Bone marrow (tissue), 2 donors: ENCODE measurements around the gene AGPAT2.
A peak's percentile ranks its signal among the peaks of the same experiment; 100 is the strongest.

Source experiments
- DNase-seq, 2 donors: peaks; one replicate each; lab custom pipeline; 2025; lab: John Stamatoyannopoulos, UW

AGPAT2 gene

DNA sequence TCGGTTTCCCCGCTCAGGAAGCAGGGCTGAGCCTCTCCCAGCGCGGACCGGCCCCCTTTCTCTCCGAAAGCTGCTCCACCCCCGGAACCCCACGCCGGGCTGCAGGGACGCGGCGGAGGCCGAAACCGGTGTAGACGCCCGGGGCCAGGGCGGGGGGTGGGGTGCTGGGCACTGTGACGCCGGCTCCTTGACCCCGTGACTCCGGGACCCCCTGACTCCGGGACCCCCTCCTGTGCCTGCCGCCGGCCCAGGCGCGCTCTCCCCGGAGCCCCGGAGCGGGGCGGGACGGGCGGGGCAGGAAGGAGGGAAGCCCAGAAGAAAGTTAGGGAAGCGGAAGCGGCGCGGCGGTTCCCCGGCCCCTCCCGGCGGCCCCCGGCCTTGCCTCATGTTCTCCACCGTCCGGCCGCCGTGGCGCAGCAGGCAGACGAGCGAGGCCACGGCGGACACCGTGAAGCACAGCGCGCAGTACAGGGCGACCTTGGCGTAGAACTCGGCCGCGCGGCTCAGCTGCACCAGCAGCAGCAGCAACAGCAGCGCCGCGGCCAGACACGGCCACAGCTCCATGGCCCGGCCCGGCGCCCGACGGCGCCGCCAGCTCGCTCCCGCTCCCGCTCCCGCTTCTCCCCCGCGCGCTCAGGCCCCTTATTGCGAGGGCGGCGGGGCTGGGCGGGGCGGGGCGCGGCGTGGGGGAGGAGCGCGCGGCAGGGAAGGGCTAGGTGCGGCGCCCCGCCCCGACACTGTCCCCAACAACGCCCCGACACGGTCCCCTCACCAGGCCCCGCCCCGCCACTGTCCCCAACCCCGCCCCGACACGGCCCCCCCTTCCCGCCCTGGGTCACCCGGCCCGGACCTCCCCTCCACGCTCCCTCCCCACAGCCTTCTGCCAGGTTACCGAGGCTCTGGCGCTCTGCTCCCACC lies at the start of gene AGPAT2:
AGPAT2 (minus strand) TSS at position 664 of the 918 bp plus-strand sequence; CDS start at position 564, 100 bp downstream.
- DNase-seq, result peak; percentile 36 to 70

DNA sequence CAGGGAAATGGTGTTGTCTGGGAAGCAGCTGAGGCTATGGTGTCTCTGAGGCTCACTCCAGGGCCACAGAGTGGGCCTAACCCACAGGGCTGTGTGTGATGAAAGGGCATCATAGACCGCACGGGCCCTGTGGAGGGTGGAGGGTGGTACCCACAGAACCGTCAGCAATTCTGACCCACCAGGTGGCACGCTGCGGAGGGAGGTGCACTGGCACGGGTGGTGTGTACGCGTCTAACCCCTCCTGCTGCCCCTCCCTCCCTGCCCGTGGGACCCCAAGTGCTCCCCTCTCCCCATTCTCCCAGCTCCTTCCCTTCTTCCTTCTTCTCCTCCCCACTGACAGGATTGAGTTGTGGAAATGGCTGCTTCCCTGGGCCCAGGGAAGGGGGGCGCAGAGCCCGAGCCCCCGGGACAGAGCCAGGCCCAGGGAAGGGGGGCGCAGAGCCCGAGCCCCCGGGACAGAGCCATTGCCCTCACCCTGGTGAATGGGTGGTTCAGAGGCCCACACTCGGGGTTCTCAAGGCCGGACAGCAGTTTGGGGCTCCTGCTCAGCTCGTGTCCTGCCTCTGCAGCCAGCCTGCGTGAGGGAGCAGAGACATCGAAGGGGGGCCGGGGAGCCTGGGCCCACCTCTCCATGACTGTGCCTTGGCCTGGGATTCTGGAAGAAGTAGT lies 48.7 kb upstream of the AGPAT2 start:
- DNase-seq, result no peak

DNA sequence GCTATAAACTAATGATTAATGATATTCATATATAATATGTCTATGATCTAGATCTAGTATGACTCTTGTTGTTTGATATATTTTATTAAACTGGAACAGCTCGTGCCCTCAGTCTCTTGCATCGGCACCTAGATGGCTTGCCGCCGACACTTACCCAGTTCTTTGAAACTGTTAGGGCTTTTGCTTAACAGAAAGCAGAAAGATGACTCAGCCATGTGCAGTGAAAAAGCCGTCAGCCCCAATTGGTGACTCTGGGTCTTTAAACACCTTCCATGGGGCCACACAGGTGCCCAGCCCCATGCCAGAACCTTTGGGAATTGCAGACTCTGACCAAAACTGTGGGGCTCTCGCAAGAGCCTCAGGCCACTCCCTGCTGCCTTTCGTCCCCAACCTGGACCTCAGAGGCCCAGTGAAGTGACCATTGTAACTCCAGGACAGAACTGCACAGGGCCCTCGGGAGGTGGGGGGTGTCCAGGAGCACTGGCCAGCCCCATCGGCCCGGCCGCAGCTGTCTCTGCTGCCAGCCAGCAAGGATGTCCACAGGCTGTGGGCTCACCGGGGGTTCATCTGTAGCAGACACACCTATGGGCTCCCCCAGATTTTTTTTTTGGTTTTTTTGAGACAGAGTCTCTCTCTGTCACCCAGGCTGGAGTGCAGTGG lies 47.7 kb upstream of the AGPAT2 start:
- DNase-seq, result no peak

DNA sequence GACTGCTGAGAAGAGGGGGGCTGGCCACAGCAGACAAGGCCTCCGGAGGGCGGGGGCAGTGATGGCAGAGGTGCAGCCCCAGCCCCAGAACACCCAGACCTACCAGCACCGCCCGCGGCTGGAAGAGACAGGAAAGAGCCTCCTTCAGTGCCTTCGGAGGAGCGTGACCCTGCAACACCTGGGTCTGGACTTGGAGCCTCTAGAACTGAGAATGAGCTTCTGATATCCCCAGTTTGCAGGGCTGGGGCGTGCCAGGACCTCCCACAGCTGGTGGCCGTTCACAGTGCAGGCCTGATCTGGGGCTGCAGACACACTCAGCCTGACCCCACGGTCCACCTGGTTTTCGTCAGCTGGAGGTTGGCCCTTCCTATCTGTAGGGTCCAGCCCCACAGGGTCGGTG lies 46.4 kb upstream of the AGPAT2 start:
- DNase-seq, result no peak

DNA sequence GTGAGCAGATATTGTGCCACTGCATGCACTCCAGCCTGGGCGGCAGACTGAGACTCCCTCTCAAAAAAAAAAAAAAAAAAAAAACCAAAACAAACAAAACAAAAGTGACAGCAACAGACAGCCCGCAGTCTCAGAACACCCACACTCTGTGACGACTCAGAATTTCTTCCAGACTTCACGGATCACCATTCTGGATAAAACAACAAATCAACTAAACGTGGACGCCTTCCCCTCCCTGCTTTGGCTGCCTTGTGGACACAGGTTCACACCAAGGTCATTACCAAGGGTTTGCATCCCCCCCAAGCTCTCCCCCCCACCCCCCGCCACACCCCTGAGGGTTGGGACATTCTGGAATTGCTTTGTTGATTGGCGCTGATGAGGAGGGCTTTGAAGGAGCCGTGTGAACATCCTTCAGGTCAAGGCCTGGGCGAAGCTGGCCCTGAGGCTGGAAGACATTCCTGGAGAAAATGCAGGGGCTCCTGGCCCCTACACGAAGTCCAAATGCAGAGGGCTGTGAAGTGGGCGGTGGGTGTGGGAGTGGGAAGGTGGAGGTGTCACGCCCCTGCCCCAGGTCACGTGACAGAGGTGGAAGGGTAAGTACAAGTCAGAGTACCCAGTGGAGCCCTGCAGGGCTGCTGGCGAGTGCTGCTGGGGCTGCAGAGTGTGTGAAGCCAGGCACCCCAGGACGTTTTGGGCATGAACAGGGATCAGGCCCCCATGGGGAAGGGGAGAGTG lies 45.4 kb upstream of the AGPAT2 start:
- DNase-seq, result no peak

DNA sequence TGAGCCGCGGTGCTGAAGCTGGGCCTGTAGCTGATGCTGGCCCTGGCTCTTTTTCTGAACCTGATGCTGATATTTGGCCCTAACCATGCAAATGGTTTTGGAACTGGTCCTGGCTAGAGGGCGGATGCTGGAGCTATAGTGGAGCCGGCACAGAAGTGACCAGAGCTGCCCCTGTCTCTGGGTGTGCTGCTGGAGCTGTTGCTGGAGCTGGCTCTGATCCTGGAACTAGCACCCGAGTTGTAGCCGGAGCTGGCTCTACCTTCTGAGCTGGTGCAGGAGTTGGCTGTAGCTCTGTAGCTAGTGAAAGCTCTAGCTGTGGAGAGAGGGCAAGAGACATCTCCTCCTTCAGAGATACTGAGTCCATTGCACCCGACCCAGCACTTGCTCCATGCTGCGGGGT lies 42.7 kb upstream of the AGPAT2 start:
- no peak for DNase-seq

DNA sequence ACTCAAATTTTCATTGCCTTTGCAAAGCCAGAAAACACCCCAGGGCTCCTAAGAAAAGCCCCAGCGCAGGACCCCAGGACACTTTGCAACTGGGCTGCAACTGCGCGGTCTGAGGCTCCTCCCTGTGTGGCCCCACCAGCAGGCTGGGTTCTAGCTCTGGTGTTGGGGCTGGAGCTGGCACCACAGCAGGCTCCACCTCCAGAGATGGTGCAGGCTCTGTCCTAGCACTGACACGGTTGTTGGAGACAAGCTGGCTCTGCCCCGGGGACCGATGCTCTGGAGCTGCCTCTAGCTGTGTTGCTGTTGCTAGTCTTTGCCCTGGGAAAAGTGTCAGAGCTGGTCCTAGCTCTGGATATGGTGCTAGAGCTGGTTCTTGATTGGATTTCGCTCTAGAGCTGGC lies 41.9 kb upstream of the AGPAT2 start:
- no peak for DNase-seq

DNA sequence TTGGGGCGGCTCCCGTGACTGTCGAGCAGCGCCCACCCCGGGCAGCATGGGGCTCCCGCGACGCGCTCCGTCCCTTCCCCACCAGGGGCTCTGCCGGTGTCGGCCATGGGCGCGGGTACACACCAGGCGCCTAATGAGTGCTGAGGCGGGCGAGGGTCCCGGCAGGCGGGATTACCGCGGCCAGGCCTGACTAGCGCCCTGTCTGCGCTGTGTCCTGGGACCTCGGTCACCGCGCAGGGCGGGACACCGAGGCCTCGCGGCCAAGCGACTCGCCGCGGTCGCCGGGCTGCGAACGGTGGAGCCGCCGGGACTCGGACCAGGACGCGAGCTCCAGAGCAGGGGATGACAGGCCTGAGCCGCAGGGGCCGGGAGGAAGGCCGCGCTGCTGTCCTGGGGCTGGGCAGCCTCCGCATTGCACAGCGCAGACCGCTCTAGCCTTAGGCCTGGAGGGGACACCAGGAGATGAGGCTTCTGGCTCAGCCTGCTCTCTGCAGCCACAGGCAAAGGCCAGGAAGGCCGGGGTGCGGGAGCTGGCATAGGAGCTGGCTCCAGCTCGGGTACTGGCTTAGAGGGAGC lies 41.4 kb upstream of the AGPAT2 start:
- no peak for DNase-seq

DNA sequence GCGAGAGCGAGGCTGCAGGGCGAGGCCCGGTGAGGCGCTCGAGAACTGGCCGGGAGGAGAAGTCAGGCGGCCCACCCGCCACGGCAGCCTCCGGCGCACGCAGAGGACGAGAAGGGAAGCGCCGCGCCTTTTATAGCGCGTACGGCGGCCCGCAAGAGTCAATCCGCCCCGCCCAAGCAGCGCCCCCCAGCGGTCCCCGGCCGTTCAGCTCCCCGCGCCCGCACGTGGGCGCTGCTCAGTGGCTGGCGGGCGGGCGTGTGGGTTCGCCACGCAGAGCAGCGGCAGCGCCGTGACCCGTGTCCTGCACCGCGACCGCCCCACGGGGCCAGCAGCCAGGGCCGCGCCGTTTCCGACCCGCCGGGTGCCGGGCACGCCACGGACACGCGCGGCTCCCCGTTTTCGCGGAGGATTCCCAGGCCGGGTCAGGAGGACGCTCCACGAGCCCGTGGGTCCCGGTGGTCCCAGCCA lies 40.9 kb upstream of the AGPAT2 start:
- DNase-seq, result peak; percentile 81

DNA sequence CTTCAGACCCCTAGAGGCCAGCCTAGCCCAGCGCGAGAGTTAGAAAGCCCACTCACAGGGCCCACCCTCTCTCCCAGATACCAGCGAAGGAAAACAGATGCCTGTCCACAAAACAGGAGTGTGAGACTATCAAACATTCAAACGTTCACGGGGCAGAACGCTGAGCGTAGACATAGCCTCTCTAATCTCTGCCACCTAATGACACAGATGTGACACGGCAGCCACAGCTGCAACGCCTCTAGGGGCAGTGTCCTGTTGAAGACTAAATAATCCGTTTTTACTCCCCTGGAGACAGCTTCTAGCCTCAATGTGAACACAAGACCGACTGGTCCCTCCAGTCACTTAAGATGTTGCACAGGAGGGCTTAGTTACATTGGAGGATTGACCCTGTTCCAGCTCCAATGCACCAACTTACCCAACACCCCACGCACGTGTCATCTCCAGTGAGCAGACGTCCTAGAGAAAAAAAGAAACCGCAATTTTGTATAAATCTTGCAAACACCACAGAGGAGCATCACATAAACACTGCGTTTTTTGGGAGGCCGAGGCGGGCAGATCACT lies 39.5 kb upstream of the AGPAT2 start:
- DNase-seq, result no peak

DNA sequence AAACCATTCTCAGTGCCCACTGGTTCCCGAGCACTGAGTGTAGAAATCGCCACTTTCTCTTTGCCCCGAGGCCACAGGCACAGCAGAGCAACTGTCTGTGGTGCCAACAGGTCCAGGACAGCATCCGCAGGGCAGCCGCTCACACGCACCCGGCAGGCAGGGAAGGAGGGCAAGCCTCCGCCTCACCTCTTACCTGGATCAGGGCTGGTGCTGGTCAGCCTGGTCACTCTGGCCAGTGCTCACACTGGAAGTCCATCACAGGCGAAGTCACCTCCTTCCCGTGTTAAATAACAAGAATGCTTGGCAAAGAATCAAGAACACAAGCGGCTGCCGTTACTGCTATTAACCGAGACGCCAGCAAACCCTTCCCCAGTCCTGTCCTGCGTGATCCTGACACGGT lies 38.9 kb upstream of the AGPAT2 start:
- no peak for DNase-seq

DNA sequence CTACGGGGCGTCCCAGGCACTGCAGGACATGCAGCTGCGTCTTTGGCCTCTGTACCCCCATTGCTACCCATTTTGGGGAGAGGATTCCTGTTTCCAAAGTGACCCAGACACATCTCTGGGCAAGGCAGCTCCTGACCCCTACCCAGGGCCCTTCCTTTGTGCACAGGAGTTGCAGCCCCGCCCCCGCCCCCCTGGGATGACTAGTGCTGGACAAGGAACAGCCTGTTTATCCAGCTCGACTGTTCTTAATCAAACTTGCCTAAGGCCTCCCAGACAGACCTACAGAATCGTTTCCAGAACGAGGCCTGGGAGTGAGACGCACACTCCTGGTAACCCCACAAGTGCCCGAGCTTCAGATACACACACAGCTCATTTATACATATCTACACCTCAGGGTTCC lies 38.4 kb upstream of the AGPAT2 start:
- no peak for DNase-seq

DNA sequence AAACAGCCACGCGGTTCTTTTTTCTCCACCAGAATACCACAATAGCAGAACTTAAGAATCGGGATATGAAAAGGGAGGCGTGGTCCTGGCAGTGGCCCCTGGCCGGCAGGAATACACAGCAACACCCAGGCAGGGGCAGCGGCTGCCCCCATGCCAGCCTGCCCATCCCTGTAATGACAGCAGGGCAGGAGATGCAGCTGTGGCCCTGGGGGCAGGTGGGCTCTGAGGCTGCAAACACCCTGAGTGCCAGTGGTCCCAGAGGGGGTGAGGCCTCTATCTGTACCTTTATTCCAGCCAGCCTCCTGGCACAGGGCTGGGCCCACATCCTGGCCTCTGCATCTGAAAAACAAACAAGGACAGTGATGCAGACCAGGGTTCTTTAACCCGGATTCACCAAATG lies 37.5 kb upstream of the AGPAT2 start:
- no peak for DNase-seq

DNA sequence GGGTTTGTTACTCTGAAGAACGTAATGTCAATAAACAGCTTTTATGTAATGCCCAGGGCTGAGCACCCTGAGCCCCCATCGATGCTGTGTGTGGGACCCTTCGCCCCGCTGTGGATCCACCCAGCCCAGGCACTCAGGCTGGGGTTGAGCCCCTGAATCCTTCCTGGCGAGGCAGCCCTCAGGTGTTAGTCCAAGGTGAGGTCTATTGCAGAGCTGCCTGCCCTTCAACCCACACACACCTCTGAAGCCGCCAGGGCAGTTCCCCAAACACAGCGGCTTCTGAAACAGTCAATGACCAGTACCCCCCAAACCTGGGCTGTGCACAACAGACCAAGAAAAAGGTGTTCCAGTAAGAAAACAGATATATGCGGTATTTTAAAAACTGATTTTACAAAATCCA lies 36.7 kb upstream of the AGPAT2 start:
- DNase-seq, result no peak

DNA sequence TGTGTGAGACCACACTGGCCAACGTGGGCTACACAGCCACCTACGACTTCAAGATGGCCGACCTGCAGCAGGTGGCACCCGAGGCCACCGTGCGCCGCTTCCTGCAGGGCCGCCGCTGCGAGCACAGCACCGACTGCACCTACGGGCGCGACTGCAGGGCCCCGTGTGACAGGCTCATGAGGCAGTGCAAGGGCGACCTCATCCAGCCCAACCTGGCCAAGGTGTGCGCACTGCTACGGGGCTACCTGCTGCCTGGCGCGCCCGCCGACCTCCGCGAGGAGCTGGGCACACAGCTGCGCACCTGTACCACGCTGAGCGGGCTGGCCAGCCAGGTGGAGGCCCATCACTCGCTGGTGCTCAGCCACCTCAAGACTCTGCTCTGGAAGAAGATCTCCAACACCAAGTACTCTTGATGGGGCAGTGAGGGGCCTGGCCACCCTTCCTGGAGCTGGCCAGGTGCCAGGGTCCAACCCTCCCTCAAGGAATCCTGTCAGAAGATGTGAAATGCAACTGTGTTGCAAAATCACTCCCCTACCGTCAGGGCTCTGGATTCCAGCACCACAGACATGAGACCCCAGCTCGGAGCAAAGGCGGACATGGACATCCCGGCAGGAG lies 36.2 kb upstream of the AGPAT2 start:
- DNase-seq, result no peak

DNA sequence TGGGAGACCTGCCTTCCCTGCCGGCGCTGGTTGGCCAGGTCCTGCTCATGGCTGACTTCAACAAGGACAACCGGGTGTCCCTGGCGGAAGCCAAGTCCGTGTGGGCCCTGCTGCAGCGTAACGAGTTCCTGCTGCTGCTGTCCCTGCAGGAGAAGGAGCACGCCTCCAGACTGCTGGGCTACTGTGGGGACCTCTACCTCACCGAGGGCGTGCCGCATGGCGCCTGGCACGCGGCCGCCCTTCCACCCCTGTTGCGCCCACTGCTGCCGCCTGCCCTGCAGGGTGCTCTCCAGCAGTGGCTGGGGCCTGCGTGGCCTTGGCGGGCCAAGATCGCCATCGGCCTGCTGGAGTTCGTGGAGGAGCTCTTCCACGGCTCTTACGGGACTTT lies 35.7 kb upstream of the AGPAT2 start:
- DNase-seq, result no peak

DNA sequence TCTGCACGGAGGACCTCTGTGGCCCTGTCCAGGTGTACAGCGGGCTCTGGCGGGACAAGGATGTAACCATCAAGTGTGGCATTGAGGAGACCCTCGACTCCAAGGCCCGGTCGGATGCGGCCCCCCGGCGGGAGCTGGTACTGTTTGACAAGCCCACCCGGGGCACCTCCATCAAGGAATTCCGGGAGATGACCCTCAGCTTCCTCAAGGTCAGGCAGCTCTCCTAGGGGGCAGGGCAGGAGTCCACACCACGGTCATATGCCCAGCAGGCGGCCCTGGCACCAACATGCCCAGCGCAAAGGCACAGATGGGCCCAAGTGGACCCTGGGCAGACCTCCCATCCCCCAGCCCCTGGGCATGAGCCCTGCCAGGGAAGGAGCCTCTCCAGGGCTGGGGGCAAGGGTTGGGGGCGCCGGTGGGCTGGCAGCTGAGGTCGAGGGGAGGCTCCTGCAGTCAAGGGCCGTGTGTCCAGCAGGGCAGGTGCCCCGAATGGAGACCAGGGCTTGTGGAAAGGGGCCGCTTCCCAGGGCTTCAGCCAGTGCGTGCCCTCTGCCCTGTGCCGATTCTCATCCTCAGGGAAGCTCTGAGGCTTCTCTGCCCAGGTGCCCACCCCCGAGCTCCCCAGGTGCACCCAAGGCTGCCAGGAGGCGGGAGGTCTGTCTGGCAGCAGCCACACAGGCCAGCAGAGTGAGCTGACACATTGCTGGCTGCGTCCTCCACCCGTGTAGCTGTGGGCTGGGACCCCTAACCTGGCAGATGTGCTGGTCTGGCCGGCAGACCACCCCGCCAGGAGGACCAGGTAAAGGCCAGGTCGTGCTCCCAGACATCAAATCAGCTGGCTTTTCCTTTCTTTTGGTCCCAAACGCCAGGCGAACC lies 35.1 kb upstream of the AGPAT2 start:
- no peak for DNase-seq

DNA sequence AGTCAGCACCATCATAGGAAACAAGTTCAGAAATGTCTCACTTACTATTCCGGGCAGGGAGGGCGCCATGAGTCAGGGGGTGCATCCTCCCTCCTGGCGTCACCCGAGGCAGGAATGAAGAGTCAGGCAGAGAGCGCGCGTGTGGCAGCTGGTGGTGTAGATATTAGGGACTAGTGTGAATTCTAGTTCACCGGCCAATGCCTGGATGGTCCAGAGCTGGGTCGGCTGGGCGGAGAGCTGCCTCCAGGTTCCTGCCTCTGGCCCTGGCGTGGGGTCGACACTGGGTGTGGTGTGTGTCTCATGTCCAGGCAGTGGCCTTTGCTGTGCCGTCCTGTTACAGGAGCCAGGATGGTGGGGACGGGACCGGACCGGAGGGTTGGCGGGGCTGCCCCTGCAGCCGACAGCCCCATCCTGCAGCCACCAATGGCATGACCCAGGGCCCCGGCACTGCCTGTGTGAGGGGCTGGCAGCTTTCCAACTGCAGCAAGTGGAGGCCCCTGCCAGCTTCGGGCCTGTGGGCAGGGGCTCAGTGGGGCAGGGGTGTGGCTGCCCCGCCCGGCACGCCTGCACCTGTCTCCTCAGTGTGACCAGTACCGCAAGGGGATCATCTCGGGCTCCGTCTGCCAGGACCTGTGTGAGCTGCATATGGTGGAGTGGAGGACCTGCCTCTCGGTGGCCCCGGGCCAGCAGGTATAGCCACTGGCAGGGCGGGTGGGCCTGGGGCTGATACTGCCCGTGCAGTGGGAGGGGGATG lies 34.3 kb upstream of the AGPAT2 start:
- DNase-seq, result no peak

DNA sequence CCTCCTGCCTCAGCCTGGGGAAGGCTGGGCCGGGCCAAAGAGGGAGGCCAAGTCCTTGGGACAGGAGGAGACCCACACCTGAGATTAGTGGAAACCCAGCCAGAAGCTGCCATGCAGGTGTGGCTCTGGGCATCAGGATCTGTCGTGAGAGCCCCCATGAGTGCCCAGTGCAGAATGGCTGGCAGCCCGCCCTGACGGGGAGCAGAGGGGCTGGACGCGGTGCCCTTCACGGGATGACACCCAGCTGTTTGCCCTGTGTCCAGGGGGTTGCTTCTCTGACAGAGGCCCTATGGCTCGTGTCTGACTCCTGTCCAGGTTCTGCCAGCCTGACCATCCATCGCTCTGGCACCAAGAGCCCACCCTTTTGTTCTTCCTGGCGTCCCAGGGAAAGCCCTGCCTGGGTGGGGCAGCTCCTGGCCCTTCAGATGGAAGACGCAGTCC lies 33.7 kb upstream of the AGPAT2 start:
- DNase-seq, result no peak
